Upper lobe of left lung (tissue), 4 donors: ENCODE measurements around the gene ZNF70.

ENCODE experiments used
- EP300 ChIP-seq, 4 donors: sonication (generic); formaldehyde crosslinking; IDR thresholded peaks; one replicate each; pipeline ENCODE4 v1.5.1; 2017; ENCODE audit warnings: antibody characterized with exemption in 4 of 4, control low read depth in 2 of 4
- POLR2A ChIP-seq, 4 donors: fragments of 450-650 bp; IDR thresholded peaks; one replicate each; pipeline ENCODE4 v1.5.1; 2016 to 2017; ENCODE audit warnings: antibody characterized with exemption in 4 of 4, mild to moderate bottlenecking in 2 of 4
- POLR2AphosphoS5 ChIP-seq, 2 donors: sonication (generic); formaldehyde crosslinking; IDR thresholded peaks; one replicate each; pipeline ENCODE4 v1.5.1; 2017; ENCODE audit warnings: antibody characterized with exemption in 2 of 2
- TF ChIP-seq, protein P1 (sequence below), 6 experiments: fragments of 450-650 bp in 4 of 6; fragments of 200-600 bp in 2 of 6; sonication (generic) in 2 of 6; IDR thresholded peaks; one replicate each; pipeline ENCODE4 v1.5.1; 2016 to 2019; ENCODE audit warnings: antibody characterized with exemption in 6 of 6

- TF ChIP-seq, protein P1, sequence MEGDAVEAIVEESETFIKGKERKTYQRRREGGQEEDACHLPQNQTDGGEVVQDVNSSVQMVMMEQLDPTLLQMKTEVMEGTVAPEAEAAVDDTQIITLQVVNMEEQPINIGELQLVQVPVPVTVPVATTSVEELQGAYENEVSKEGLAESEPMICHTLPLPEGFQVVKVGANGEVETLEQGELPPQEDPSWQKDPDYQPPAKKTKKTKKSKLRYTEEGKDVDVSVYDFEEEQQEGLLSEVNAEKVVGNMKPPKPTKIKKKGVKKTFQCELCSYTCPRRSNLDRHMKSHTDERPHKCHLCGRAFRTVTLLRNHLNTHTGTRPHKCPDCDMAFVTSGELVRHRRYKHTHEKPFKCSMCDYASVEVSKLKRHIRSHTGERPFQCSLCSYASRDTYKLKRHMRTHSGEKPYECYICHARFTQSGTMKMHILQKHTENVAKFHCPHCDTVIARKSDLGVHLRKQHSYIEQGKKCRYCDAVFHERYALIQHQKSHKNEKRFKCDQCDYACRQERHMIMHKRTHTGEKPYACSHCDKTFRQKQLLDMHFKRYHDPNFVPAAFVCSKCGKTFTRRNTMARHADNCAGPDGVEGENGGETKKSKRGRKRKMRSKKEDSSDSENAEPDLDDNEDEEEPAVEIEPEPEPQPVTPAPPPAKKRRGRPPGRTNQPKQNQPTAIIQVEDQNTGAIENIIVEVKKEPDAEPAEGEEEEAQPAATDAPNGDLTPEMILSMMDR (IDR thresholded peaks at IDR 0.05) = no peak
- TF ChIP-seq POLR2A (IDR thresholded peaks at IDR 0.05) (no peak), POLR2AphosphoS5 (IDR thresholded peaks at IDR 0.05) (no peak), EP300 (IDR thresholded peaks at IDR 0.05) (no peak)
Observed at GRCh38 chr22:23722160-23722559, 28.8 kb downstream of the ZNF70 start.
